Measurements from ENCODE around the gene MS4A18. TPM values are rescaled to one million over a fixed set of nuclear protein-coding genes. Genes with fewer than 3 reads are reported as not detected.

The MS4A18 gene
- total and polyA plus RNA-seq, 2 experiments from 2014 or later, result not detected

DNA sequence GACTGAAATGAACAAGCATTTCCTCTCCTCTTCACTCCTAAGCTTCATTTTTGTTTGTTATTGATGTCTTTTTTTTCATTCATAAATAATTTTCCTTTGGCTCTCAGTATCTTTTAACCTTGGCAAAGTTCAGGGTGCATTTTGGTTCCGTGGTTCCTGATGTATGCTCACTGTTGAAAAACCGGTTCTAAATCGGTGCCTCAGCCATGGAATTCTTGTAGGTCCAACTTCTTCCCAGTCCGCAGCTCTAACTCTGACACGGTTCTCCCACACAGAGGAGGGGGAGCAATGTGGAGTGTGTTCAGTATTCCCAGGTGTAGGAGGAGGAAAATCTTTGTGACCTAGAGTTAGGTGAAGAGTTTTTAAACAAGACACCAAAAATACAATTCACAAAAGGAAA, 19.6 kb downstream of the MS4A18 start:
- no peaks in the 10 kb centered on the region for H3K9me3 ChIP-seq (ENCODE audit: low read depth)
- no peaks in the 10 kb centered on the region for H3K79me2 ChIP-seq
- H3K9me2 ChIP-seq (replicated peaks; ENCODE audit: insufficient read depth), result no peaks in the 10 kb centered on the region
- H3K27me3 ChIP-seq, result no peaks in the 10 kb centered on the region
- H3K4me3 ChIP-seq, result no peak overlapping the region
- no peaks in the 10 kb centered on the region for H4K20me1 ChIP-seq (ENCODE audit: insufficient read depth, poor library complexity, severe bottlenecking)
- DNase-seq (ENCODE audit: low spot score), result no peak
- no peak overlapping the region for H3K27ac ChIP-seq
- H3K4me1 ChIP-seq (ENCODE audit: insufficient read depth), result no peaks in the 10 kb centered on the region
- H2AFZ ChIP-seq, result no peak overlapping the region
- TF ChIP-seq, protein P1, sequence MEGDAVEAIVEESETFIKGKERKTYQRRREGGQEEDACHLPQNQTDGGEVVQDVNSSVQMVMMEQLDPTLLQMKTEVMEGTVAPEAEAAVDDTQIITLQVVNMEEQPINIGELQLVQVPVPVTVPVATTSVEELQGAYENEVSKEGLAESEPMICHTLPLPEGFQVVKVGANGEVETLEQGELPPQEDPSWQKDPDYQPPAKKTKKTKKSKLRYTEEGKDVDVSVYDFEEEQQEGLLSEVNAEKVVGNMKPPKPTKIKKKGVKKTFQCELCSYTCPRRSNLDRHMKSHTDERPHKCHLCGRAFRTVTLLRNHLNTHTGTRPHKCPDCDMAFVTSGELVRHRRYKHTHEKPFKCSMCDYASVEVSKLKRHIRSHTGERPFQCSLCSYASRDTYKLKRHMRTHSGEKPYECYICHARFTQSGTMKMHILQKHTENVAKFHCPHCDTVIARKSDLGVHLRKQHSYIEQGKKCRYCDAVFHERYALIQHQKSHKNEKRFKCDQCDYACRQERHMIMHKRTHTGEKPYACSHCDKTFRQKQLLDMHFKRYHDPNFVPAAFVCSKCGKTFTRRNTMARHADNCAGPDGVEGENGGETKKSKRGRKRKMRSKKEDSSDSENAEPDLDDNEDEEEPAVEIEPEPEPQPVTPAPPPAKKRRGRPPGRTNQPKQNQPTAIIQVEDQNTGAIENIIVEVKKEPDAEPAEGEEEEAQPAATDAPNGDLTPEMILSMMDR (IDR thresholded peaks at IDR 0.05; ENCODE audit: poor library complexity), result no peak
- no peak for TF ChIP-seq EZH2 (IDR thresholded peaks at IDR 0.05; ENCODE audit: borderline replicate concordance)
- no peak for TF ChIP-seq EZH2phosphoT487 (IDR thresholded peaks at IDR 0.05; ENCODE audit: low read depth, severe bottlenecking, unreplicated experiment)
- no peak overlapping the region for H3K4me2 ChIP-seq
- WGBS (ENCODE audit: low lambda C conversion rate, missing lambda C conversion rate), result 84% methylated on average over 5 of the region's 5 CpGs
- H3K36me3 ChIP-seq (replicated peaks; ENCODE audit: insufficient read depth, low read depth), result no peaks in the 10 kb centered on the region

DNA sequence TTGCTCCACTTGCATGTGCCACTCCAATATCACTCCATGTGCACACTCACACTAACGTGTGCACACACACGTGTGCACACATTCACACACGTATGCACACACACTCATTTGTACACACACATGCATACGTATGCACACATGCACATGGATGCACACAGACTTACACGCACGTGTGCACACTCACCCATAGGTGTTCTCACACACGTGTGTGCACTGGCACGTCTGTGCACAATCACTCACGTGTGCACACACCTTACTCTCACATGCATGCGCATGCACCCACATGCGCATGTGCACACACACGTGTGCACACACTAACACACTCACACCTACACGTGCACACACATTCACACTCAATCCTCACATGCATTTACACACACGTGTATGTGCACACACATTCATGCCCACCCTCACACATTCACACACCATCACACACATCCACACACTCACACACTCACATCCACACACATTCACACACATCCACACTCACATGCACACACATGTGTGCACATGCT, 22.9 kb downstream of the MS4A18 start:
- no peaks in the 10 kb centered on the region for H3K36me3 ChIP-seq (replicated peaks; ENCODE audit: insufficient read depth, low read depth)
- H3K27ac ChIP-seq, result no peak overlapping the region
- no peak overlapping the region for H3K4me3 ChIP-seq
- no peaks in the 10 kb centered on the region for H3K27me3 ChIP-seq
- no peaks in the 10 kb centered on the region for H3K4me1 ChIP-seq (ENCODE audit: insufficient read depth)
- H4K20me1 ChIP-seq (ENCODE audit: insufficient read depth, poor library complexity, severe bottlenecking), result no peaks in the 10 kb centered on the region
- H3K4me2 ChIP-seq, result no peak overlapping the region
- H3K79me2 ChIP-seq, result no peaks in the 10 kb centered on the region
- H3K9me2 ChIP-seq (replicated peaks; ENCODE audit: insufficient read depth), result no peaks in the 10 kb centered on the region
- H3K9me3 ChIP-seq (ENCODE audit: low read depth), result no peaks in the 10 kb centered on the region
- TF ChIP-seq EZH2 (IDR thresholded peaks at IDR 0.05; ENCODE audit: borderline replicate concordance) (no peak), EZH2phosphoT487 (IDR thresholded peaks at IDR 0.05; ENCODE audit: low read depth, severe bottlenecking, unreplicated experiment) (no peak)
- TF ChIP-seq, protein P1 (IDR thresholded peaks at IDR 0.05; ENCODE audit: poor library complexity), result no peak
- no peak for DNase-seq (ENCODE audit: low spot score)
- no peak overlapping the region for H2AFZ ChIP-seq
- 91% methylated on average over 14 of the region's 14 CpGs for WGBS (ENCODE audit: low lambda C conversion rate, missing lambda C conversion rate)

DNA sequence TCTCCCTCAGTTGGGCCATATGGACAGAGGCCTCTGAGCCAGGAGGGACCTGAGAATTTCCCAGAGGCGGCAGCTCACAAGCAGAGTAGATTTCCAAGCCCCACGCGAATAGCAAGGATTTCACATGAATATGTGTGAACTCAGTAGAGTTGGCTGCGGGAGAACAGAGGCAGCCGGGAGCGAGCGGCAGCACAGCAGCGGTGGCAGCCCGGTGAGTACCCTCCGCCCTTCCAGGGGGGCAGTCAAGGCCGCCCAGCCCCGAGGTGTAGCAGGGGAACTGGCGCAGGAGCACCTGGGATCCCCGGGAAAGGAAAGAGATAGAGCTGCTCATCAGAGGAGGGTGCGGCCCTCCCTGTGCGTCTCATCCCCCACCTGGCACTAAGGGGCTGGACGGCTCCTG, 23.7 kb downstream of the MS4A18 start:
- Histone ChIP-seq H3K9me2 (replicated peaks; ENCODE audit: insufficient read depth) (no peaks in the 10 kb centered on the region), H2AFZ (no peak overlapping the region), H3K4me2 (no peak overlapping the region), H4K20me1 (ENCODE audit: insufficient read depth, poor library complexity, severe bottlenecking) (no peaks in the 10 kb centered on the region), H3K9me3 (ENCODE audit: low read depth) (no peaks in the 10 kb centered on the region), H3K4me3 (no peak overlapping the region), H3K79me2 (no peaks in the 10 kb centered on the region), H3K36me3 (replicated peaks; ENCODE audit: insufficient read depth, low read depth) (no peaks in the 10 kb centered on the region), H3K27ac (no peak overlapping the region), H3K27me3 (no peaks in the 10 kb centered on the region), H3K4me1 (ENCODE audit: insufficient read depth) (no peaks in the 10 kb centered on the region)
- 95% methylated on average over 17 of the region's 17 CpGs for WGBS (ENCODE audit: low lambda C conversion rate, missing lambda C conversion rate)
- TF ChIP-seq EZH2 (IDR thresholded peaks at IDR 0.05; ENCODE audit: borderline replicate concordance) (no peak), EZH2phosphoT487 (IDR thresholded peaks at IDR 0.05; ENCODE audit: low read depth, severe bottlenecking, unreplicated experiment) (no peak)
- TF ChIP-seq, protein P1 (IDR thresholded peaks at IDR 0.05; ENCODE audit: poor library complexity), result no peak
- no peak for DNase-seq (ENCODE audit: low spot score)

DNA sequence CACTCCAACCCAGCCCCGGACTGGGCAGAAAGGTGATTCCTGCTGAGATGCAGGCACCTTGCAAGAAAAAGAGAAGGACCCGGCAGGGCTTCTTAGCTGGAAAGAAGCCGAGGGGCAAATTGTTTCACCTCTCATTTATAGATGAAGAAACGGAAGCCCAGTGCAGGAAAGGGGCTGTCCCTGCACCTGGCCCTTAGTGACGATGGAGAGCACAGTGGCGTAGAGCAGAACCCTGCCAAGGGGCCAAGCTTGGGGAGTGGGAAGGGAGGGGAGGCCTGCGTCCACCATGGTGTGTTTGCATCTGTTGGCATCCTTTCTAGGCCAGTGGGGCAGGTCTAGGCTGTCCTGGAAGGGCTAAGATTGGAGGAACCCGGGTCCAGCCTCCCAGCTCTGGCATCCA, 24.3 kb downstream of the MS4A18 start:
- Histone ChIP-seq H3K4me2 (no peak overlapping the region), H3K4me3 (no peak overlapping the region), H3K27ac (no peak overlapping the region), H3K9me3 (ENCODE audit: low read depth) (no peaks in the 10 kb centered on the region), H3K27me3 (no peaks in the 10 kb centered on the region), H2AFZ (no peak overlapping the region), H4K20me1 (ENCODE audit: insufficient read depth, poor library complexity, severe bottlenecking) (no peaks in the 10 kb centered on the region), H3K9me2 (replicated peaks; ENCODE audit: insufficient read depth) (no peaks in the 10 kb centered on the region), H3K79me2 (no peaks in the 10 kb centered on the region), H3K4me1 (ENCODE audit: insufficient read depth) (no peaks in the 10 kb centered on the region), H3K36me3 (replicated peaks; ENCODE audit: insufficient read depth, low read depth) (no peaks in the 10 kb centered on the region)
- DNase-seq (ENCODE audit: low spot score), result no peak
- TF ChIP-seq EZH2 (IDR thresholded peaks at IDR 0.05; ENCODE audit: borderline replicate concordance) (no peak), EZH2phosphoT487 (IDR thresholded peaks at IDR 0.05; ENCODE audit: low read depth, severe bottlenecking, unreplicated experiment) (no peak)
- TF ChIP-seq, protein P1 (IDR thresholded peaks at IDR 0.05; ENCODE audit: poor library complexity), result no peak
- 87% methylated on average over 8 of the region's 8 CpGs for WGBS (ENCODE audit: low lambda C conversion rate, missing lambda C conversion rate)
